Measurements from ENCODE around the gene DEFB124. TPM values are rescaled to one million over a fixed set of nuclear protein-coding genes. Genes with fewer than 3 reads are reported as not detected.

The DEFB124 gene
- total RNA-seq, 1 donor from 2014 or later: not detected

GRCh38 chr20:31494131-31494530 lies 19.2 kb upstream of the DEFB124 start:
- peak; percentile 25 for TF ChIP-seq CTCF (IDR thresholded peaks at IDR 0.05; ENCODE audit: insufficient read depth, low read length, poor library complexity, severe bottlenecking)
- no peaks in the 10 kb centered on the region for H3K36me3 ChIP-seq (ENCODE audit: control insufficient read depth, insufficient read depth, low read length)
- DNase-seq (ENCODE audit: low read depth): no peak
- no peak overlapping the region for H3K4me3 ChIP-seq (ENCODE audit: low read depth, low read length)
- H3K27me3 ChIP-seq (ENCODE audit: control insufficient read depth, insufficient read depth, low read length): peaks cover 8% of the 10 kb centered on the region

DNA sequence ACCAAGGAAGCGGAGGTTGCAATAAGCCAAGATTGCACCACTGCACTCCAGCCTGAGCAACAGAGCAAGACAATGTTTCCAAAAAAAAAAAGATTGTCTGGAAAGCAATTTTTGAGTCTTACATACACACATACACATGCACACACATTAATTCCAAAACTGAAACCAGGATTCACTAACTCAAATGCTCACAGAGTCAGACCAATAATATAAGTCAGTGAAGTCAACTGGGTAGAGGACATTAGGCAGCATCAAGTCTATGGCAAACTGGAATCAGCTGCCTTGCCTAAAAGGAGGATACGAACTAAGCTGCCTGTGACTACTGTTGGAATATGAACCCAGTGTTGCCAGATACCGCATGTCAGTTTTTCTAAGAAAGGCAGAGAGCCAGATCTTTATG lies 15.8 kb upstream of the DEFB124 start:
- TF ChIP-seq CTCF (IDR thresholded peaks at IDR 0.05; ENCODE audit: insufficient read depth, low read length, poor library complexity, severe bottlenecking): no peak
- no peak overlapping the region for H3K4me3 ChIP-seq (ENCODE audit: low read depth, low read length)
- H3K27me3 ChIP-seq (ENCODE audit: control insufficient read depth, insufficient read depth, low read length): peaks cover 7% of the 10 kb centered on the region
- no peak for DNase-seq (ENCODE audit: low read depth)
- H3K36me3 ChIP-seq (ENCODE audit: control insufficient read depth, insufficient read depth, low read length): no peaks in the 10 kb centered on the region

DNA sequence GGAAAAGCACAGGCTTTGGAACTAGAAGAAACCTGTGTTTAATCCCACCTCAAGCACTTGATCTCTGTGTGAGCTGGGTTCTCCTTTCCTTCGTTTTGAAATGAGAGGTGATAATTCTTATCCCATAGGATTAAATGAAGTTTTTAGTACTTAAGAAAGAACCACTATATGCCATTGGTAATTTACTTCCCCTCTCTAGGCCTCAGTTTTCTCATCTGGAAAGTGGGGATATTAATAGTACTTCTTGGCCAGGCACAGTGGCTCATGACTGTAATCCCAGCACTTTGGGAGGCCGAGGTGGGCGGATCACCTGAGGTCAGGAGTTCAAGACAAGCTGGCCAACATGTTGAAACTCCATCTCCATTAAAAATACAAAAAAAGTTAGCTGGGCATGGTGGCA lies 14.2 kb upstream of the DEFB124 start:
- H3K36me3 ChIP-seq (ENCODE audit: control insufficient read depth, insufficient read depth, low read length): no peaks in the 10 kb centered on the region
- DNase-seq (ENCODE audit: low read depth): no peak
- TF ChIP-seq CTCF (IDR thresholded peaks at IDR 0.05; ENCODE audit: insufficient read depth, low read length, poor library complexity, severe bottlenecking): no peak
- H3K27me3 ChIP-seq (ENCODE audit: control insufficient read depth, insufficient read depth, low read length): peaks cover 15% of the 10 kb centered on the region
- H3K4me3 ChIP-seq (ENCODE audit: low read depth, low read length): no peak overlapping the region

DNA sequence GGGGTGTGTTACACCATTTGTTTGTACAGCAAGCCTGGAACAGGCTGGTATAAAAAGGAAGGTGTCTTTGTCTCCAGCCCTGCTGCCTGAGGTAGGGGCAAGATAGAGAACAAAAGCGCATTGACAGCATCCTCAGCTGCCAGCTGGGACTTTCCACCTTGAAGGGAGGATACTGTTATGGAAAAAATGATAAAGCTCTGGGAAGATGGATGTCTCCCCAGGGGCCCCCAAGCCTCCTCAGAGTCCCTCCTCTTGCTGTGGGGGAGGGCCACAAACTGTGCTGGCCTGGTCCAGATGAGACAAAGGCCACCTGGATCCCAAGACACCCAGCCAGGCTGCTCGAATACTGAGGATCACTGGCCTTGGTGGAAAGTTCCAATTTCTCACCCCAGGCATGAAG lies 13.2 kb upstream of the DEFB124 start:
- no peak for TF ChIP-seq CTCF (IDR thresholded peaks at IDR 0.05; ENCODE audit: insufficient read depth, low read length, poor library complexity, severe bottlenecking)
- H3K4me3 ChIP-seq (ENCODE audit: low read depth, low read length): no peak overlapping the region
- no peak for DNase-seq (ENCODE audit: low read depth)
- peaks cover 16% of the 10 kb centered on the region for H3K27me3 ChIP-seq (ENCODE audit: control insufficient read depth, insufficient read depth, low read length)
- no peaks in the 10 kb centered on the region for H3K36me3 ChIP-seq (ENCODE audit: control insufficient read depth, insufficient read depth, low read length)

- no peak for TF ChIP-seq CTCF (IDR thresholded peaks at IDR 0.05; ENCODE audit: insufficient read depth, low read length, poor library complexity, severe bottlenecking)
- no peak overlapping the region for H3K4me3 ChIP-seq (ENCODE audit: low read depth, low read length)
- no peak for DNase-seq (ENCODE audit: low read depth)
- H3K36me3 ChIP-seq (ENCODE audit: control insufficient read depth, insufficient read depth, low read length): no peaks in the 10 kb centered on the region
- peaks cover 16% of the 10 kb centered on the region for H3K27me3 ChIP-seq (ENCODE audit: control insufficient read depth, insufficient read depth, low read length)
Measured at GRCh38 chr20:31485450-31486339, 10.8 kb upstream of the DEFB124 start.

DNA sequence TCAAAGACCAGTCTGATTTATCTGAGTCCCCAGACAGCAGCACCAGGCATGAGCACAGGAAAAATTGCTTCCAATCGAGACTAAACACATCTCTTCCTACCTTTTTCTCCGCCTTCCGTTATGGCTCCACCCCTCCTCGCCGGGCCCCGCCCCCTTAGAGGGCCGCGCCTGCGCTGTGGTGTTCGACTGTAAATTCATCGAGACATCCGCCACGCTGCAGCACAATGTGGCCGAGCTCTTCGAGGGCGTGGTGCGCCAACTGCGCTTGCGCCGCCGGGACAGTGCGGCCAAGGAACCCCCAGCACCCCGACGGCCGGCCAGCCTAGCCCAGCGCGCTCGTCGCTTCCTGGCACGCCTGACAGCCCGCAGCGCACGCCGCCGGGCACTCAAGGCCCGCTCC lies 9.1 kb upstream of the DEFB124 start:
- Histone ChIP-seq H3K36me3 (ENCODE audit: control insufficient read depth, insufficient read depth, low read length) (no peaks in the 10 kb centered on the region), H3K4me3 (ENCODE audit: low read depth, low read length) (no peak overlapping the region), H3K27me3 (ENCODE audit: control insufficient read depth, insufficient read depth, low read length) (peaks cover 16% of the 10 kb centered on the region)
- no peak for DNase-seq (ENCODE audit: low read depth)
- no peak for TF ChIP-seq CTCF (IDR thresholded peaks at IDR 0.05; ENCODE audit: insufficient read depth, low read length, poor library complexity, severe bottlenecking)

All from kidney epithelial cell (primary cell).